Activated CD8-positive, alpha-beta memory T cell treated with anti-CD3 and anti-CD28 coated beads, Interleukin-2, amount 10 ng/mL, durations not matched to agents 7 days and 5 days (primary cell): ENCODE data around the gene NUP50. TPM values are rescaled to one million over a fixed set of nuclear protein-coding genes. Genes with fewer than 3 reads are reported as not detected.
"Not testable (repeated sequence)": the region's sequence is repeated elsewhere in the genome, so short reads cannot be mapped to it uniquely, and the experiment has no call there.

ENCODE experiments used
- ATAC-seq: fragments of 150-1000 bp; cut with Tn5 transposase; one replicate; pipeline ENCODE4 v1.10.0; 2021; ENCODE audit warnings: moderate library complexity
- CTCF ChIA-PET: fragments of 350-600 bp; sonication (Branson Sonifier 250); formaldehyde crosslinking; loops from one replicate; lab custom pipeline; 2021; ENCODE audit warnings: antibody characterized with exemption; lab: Charles Lee
- DNase-seq: peaks from one replicate; pipeline ENCODE4 v3.0.0-alpha.2; 2020
- H3K27ac Mint-ChIP-seq: one replicate; pipeline ENCODE4 v1.8.0; 2021; ENCODE audit warnings: mild to moderate bottlenecking, mixed read lengths
- H3K27me3 Mint-ChIP-seq: one replicate; pipeline ENCODE4 v1.8.0; 2021; ENCODE audit warnings: mixed read lengths
- H3K36me3 Mint-ChIP-seq: one replicate; pipeline ENCODE4 v1.8.0; 2021; ENCODE audit warnings: mild to moderate bottlenecking, mixed read lengths
- H3K4me1 Mint-ChIP-seq: one replicate; pipeline ENCODE4 v1.8.0; 2021; ENCODE audit warnings: mixed read lengths
- H3K4me3 Mint-ChIP-seq: one replicate; pipeline ENCODE4 v1.8.0; 2021; ENCODE audit warnings: mild to moderate bottlenecking, moderate library complexity, mixed read lengths
- H3K9me3 Mint-ChIP-seq: one replicate; pipeline ENCODE4 v1.8.0; 2022; ENCODE audit warnings: low read depth, mixed read lengths
- total RNA-seq, 2 experiments: library from RNA; stranded (reverse); gene quantifications; one replicate each; pipeline ENCODE4 v1.2.3, GENCODE V29; 2021

Gene NUP50
- total RNA-seq, 2 experiments from 2014 or later: 150 to 155 TPM

DNA sequence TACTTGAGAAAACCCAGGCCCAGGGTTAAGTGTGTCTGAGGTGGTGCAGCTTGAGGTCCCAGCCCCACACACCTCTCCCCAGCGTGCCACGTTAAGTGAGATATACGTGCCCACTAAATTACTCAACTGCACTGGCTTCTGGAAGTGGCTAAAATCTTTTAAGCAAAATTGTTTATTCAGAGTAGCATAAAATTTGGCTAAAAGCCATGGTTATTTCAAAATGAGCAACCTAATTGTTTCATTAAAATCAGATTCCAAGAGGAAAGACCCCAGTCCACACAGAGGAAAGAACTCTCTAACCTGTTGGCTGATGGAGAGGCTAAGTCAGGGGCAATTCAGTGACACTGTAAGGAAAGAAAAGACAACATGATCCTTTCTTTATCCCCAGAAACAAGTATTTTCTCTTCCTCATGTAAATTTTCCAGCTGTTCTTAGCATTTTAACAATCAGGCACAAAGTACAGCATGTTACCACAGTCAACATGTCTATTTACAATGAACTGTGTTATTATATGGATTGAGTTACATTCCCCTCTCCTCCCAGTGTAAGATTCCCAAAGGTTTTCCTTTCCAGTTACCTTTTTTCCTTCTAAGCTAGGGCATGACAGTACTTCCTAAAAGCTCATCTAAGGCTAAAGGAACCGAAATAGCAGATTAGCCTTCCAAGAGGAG is 26.6 kb downstream of the NUP50 start:
- H3K9me3 Mint-ChIP-seq: no peaks in the 10 kb centered on the region
- no peak overlapping the region for H3K27ac Mint-ChIP-seq
- CTCF ChIA-PET: no interaction called here
- H3K36me3 Mint-ChIP-seq: peaks cover 18% of the 10 kb centered on the region
- no peaks in the 10 kb centered on the region for H3K27me3 Mint-ChIP-seq
- DNase-seq: no peak
- H3K4me1 Mint-ChIP-seq: peaks cover 12% of the 10 kb centered on the region
- H3K4me3 Mint-ChIP-seq: no peak overlapping the region
- no peak for ATAC-seq

DNA sequence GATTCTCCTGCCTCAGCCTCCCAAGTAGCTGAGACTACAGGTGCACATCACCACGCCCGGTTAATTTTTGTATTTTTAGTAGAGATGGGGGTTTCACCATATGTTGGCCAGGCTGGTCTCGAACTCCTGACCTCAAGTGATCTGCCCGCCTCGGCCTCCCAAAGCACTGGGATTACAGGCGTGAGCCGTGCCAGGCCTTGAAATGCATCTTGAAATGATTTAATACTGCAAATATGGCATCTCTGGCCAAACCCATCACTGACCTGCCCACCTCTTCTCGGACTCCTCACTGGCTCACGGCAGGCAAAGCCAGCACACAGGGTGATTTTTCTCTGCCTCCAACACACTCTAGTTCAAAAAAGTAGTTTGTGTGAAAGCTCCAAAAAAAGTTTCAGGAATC is 28.0 kb downstream of the NUP50 start:
- DNase-seq, H3K4me3 Mint-ChIP-seq, H3K4me1 Mint-ChIP-seq, H3K27me3 Mint-ChIP-seq, H3K27ac Mint-ChIP-seq, H3K9me3 Mint-ChIP-seq, H3K36me3 Mint-ChIP-seq, CTCF ChIA-PET, ATAC-seq: not testable (repeated sequence)

DNA sequence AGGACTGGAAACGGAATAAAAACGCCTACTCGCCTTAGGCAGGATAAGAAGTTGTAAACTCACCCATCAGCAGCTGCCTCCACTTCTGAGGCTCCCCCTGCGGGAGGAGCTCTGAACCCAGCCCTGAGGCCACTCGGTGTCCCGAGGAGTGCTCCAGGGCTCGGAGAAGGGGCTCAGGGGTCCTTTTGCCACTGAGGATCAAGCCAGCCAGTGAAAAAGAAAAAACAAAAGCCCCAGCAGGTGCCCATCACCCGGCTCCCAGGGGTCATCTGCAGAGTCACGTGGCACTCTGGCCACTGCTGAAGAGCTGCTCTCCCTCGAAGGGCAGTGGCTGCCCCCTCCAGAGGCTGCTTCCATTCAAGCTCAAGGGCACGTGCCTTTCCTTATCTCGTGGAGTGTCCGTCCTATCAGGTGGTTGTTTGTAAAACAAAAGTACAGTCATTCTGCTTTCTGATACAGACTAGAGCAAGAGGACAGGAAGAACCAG is 29.0 kb downstream of the NUP50 start:
- ATAC-seq: no peak
- H3K4me1 Mint-ChIP-seq: peaks cover 2% of the 10 kb centered on the region

DNA sequence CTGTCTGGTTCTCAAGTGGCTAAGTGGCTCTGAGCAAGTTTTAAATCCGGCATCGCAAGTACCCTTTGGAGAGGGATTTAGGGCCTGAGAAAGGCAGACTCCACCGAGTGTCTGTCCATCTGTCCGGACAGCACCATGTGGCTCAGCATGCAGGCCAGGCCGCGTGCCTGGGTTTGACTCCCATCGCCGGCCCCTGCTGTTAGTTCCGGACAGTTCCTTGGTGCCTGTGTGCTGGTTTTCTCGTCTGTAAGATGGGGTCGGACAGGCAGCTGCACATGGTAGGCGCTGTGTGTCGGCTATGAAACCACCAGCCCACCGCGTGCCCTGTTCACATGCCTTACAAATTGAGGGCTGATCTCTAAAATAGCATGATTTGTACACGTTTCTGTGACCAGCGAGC is 31.0 kb downstream of the NUP50 start:
- no peaks in the 10 kb centered on the region for H3K4me1 Mint-ChIP-seq
- H3K4me3 Mint-ChIP-seq: no peak overlapping the region
- H3K36me3 Mint-ChIP-seq: peaks cover 1% of the 10 kb centered on the region
- no peaks in the 10 kb centered on the region for H3K9me3 Mint-ChIP-seq
- DNase-seq: no peak
- ATAC-seq: no peak
- CTCF ChIA-PET: interaction anchor here (1.7 kb wide), 1 partner anchor 15 kb away, joined by 3 read pairs; no protein-coding TSS in a partner anchor
- H3K27ac Mint-ChIP-seq: no peak overlapping the region
- no peaks in the 10 kb centered on the region for H3K27me3 Mint-ChIP-seq

More for the DNA sequence above, 29.0 kb downstream of the NUP50 start:
- no peak overlapping the region for H3K27ac Mint-ChIP-seq
- H3K27me3 Mint-ChIP-seq: no peaks in the 10 kb centered on the region
- no peak for DNase-seq
- H3K36me3 Mint-ChIP-seq: peaks cover 2% of the 10 kb centered on the region
- CTCF ChIA-PET: no interaction called here
- H3K9me3 Mint-ChIP-seq: no peaks in the 10 kb centered on the region
- no peak overlapping the region for H3K4me3 Mint-ChIP-seq

DNA sequence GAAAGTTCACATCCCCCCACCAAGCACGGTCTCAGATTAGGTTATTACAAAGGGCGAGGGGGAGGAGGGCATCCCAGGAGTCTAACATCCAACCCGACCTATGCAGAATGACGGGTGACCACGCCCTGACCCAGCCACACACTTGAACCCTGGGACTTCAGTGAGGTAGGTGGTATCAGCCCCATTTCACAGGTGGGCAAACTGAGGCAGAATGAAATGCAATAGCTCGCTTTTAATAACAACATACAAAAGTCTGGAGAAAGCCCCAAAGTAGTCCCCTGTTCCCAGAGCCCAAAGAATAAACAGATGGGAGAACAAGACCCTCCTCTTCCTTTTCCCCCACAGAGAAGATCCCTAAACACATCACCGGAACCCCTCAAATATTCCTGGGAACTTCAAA is 31.9 kb downstream of the NUP50 start:
- H3K27ac Mint-ChIP-seq: no peak overlapping the region
- H3K4me1 Mint-ChIP-seq: no peaks in the 10 kb centered on the region
- no peaks in the 10 kb centered on the region for H3K9me3 Mint-ChIP-seq
- no peaks in the 10 kb centered on the region for H3K27me3 Mint-ChIP-seq
- DNase-seq (no peak), ATAC-seq (no peak)
- peaks cover 2% of the 10 kb centered on the region for H3K36me3 Mint-ChIP-seq
- H3K4me3 Mint-ChIP-seq: no peak overlapping the region
- CTCF ChIA-PET: interaction anchor here (1.7 kb wide), 1 partner anchor 14 kb away, joined by 3 read pairs; no protein-coding TSS in a partner anchor

DNA sequence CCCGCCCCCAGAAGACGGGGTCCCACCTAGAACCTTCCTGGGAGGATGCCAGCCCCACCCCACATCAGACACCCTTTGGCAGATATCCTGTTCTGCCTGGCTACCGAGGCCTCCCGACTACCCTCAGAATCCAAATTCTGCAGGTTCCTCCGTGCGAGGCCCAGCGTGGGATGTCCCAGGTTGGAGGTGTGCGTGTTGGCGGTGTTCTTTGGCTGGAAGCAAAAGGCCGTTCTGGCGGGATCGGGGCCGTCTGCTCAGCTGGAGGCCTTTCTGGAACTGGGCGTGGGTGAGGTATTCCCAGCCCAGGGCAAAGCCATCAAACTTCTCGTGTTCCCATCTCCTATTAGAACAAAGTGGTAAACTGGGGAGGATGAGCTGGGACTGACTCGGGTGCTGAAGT is 32.6 kb downstream of the NUP50 start:
- CTCF ChIA-PET: interaction anchor here (1.7 kb wide), 1 partner anchor 13 kb away, joined by 3 read pairs; no protein-coding TSS in a partner anchor
- no peak overlapping the region for H3K27ac Mint-ChIP-seq
- H3K27me3 Mint-ChIP-seq: no peaks in the 10 kb centered on the region
- DNase-seq (no peak), ATAC-seq (no peak)
- peaks cover 3% of the 10 kb centered on the region for H3K36me3 Mint-ChIP-seq
- no peaks in the 10 kb centered on the region for H3K4me1 Mint-ChIP-seq
- no peak overlapping the region for H3K4me3 Mint-ChIP-seq
- H3K9me3 Mint-ChIP-seq: no peaks in the 10 kb centered on the region

DNA sequence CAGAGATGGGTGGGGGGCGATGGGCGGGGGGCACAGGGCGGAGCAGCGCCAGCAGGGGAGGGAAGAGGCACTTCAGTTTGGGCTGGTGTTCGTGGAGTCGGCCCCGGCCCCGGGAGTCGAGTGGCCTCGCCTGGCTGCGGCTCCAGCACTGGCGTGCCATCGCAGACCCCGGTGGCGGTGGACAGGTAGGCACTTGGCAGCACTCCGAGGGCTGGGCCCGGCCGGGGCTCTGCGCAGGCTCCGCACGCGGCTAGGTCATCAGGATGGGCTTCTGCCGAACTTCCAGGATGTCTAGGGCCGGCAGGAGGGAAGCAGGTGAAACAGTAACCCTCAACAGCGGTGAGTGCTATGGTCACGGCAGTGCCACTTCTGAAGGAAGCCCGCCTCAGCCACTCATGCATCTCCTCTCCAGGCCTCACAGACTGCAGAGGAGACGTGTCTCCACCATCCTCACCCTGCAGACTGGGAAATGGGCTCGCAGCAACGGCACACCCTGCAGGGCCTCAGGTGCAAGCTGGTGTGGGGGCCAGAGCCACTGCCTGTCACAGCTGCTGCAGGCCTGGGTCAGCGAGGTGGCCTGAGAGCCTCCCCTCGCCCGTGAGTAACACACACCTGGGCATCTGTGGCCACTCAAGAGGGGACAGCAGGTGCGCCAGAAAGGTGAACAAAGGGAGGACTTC is 33.3 kb downstream of the NUP50 start:
- H3K9me3 Mint-ChIP-seq: no peaks in the 10 kb centered on the region
- no peak for DNase-seq
- H3K4me1 Mint-ChIP-seq: no peaks in the 10 kb centered on the region
- no peak overlapping the region for H3K27ac Mint-ChIP-seq
- H3K36me3 Mint-ChIP-seq: peaks cover 3% of the 10 kb centered on the region
- ATAC-seq: no peak
- CTCF ChIA-PET: interaction anchor here (1.0 to 1.2 kb wide), 2 partner anchors 11 to 13 kb away, joined by 3 read pairs; no protein-coding TSS in a partner anchor
- no peak overlapping the region for H3K4me3 Mint-ChIP-seq
- no peaks in the 10 kb centered on the region for H3K27me3 Mint-ChIP-seq

DNA sequence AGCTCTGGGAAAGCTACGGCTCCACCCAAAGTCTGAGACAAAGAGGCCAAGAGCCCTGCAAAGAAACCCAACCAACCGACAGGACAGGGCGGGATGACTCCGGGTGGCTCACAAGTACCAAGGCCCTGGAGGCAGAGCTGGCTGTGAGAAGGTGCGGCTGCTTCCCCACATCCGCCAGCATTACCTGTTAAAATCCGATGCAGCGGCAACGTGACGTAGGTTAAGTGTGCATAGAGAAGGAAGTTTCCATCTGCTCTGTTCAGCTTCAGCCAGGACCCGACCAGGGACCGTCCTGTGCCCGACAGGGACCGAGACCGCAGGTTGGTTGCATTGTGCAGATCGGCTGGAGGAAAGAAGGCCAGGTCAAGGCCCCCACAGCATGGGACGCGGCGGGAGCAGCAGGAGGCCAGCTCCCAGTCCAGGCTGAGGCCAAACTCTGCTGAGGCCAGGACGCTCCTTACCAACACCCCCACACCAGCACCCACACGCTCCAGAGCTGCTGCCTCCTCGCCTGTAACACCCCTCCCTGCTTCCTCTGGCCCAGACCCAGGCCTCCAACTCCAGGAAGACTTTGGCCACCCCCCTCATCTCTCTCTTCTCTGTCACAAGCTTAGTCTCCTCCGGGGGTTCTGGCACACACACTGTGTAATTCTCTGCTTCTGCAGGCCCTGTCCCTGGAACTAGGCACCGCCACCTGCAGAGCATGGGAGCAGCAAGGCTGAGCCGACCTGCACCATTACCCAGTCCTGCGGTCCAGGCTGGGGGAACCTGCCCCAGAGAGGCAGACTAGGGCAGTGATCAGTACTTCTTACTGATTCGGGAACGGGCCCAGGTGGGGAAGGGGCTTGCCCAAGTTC is 34.1 kb downstream of the NUP50 start:
- no peak for DNase-seq
- Mint-ChIP-seq H3K4me1 (no peaks in the 10 kb centered on the region), H3K9me3 (no peaks in the 10 kb centered on the region), H3K27ac (no peak overlapping the region), H3K36me3 (peaks cover 3% of the 10 kb centered on the region), H3K4me3 (no peak overlapping the region), H3K27me3 (no peaks in the 10 kb centered on the region)
- ATAC-seq: no peak
- CTCF ChIA-PET: interaction anchor here (1.0 to 1.2 kb wide), 2 partner anchors 11 to 12 kb away, joined by 3 read pairs; no protein-coding TSS in a partner anchor

DNA sequence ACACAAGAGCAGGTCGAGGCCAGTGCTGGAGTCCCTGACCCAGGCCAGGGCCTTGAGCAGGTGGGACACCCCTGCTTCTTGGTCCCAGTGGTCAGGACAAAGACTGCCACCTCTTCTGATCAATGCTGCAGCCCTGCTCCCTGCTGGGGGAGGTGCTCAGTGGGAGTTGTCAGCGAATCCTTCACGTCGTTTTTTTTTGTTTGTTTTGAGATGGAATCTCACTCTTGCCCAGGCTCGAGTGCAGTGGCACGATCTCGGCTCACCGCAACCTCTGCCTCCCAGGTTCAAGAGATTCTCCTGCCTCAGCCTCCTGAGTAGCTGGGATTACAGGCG is 34.7 kb downstream of the NUP50 start:
- Mint-ChIP-seq H3K9me3 (no peaks in the 10 kb centered on the region), H3K4me1 (no peaks in the 10 kb centered on the region), H3K36me3 (peaks cover 3% of the 10 kb centered on the region), H3K4me3 (no peak overlapping the region), H3K27me3 (no peaks in the 10 kb centered on the region), H3K27ac (no peak overlapping the region)
- ATAC-seq (no peak), DNase-seq (no peak)
- CTCF ChIA-PET: interaction anchor here (1.2 kb wide), 1 partner anchor 10 kb away, joined by 3 read pairs; no protein-coding TSS in a partner anchor

DNA sequence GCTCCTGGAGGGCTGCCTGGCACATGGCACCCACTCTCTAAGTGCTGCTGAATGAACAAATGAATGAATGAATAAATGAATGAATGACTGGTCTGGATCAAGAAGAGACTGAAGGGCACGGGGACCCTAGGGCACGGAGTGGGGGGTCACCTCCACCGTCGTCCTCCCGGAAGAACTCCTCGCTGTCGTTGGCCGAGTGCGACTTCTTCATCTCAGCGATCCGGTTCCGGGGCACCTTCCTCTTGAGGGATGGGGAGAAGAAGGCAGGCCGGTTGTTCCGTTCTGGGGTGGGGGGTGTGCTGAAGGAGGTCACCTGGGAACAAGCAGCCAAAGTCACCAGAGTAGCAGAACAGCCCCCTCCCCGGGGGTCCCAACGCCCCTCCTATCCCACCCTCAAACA is 36.0 kb downstream of the NUP50 start:
- Mint-ChIP-seq H3K4me1 (no peaks in the 10 kb centered on the region), H3K27me3 (no peaks in the 10 kb centered on the region), H3K36me3 (peaks cover 3% of the 10 kb centered on the region), H3K9me3 (no peaks in the 10 kb centered on the region), H3K27ac (no peak overlapping the region), H3K4me3 (no peak overlapping the region)
- no peak for ATAC-seq
- CTCF ChIA-PET: no interaction called here
- DNase-seq: no peak

DNA sequence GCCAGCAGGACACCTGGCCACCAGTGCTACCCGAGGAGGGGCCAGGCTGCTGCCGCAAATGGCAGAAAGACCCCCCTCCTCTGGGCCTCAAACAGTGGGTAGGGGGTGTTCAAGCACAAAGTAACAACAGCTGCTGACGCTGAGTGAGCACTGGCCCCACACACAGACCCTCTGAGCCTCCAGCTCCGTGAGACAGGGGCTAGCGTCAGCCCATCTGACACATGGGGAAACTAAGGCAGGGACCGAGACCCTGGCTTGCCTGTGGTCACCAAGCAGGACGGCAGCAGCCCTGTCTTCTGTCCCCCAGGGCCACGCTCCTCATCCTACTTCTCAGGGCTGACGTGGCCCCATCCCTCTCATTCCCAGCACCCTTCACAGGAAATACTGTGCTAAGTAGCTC is 36.5 kb downstream of the NUP50 start:
- H3K4me3 Mint-ChIP-seq: no peak overlapping the region
- H3K27ac Mint-ChIP-seq: no peak overlapping the region
- CTCF ChIA-PET: no interaction called here
- DNase-seq (no peak), ATAC-seq (no peak)
- H3K9me3 Mint-ChIP-seq: no peaks in the 10 kb centered on the region
- H3K27me3 Mint-ChIP-seq: no peaks in the 10 kb centered on the region
- H3K4me1 Mint-ChIP-seq: no peaks in the 10 kb centered on the region
- peaks cover 3% of the 10 kb centered on the region for H3K36me3 Mint-ChIP-seq

DNA sequence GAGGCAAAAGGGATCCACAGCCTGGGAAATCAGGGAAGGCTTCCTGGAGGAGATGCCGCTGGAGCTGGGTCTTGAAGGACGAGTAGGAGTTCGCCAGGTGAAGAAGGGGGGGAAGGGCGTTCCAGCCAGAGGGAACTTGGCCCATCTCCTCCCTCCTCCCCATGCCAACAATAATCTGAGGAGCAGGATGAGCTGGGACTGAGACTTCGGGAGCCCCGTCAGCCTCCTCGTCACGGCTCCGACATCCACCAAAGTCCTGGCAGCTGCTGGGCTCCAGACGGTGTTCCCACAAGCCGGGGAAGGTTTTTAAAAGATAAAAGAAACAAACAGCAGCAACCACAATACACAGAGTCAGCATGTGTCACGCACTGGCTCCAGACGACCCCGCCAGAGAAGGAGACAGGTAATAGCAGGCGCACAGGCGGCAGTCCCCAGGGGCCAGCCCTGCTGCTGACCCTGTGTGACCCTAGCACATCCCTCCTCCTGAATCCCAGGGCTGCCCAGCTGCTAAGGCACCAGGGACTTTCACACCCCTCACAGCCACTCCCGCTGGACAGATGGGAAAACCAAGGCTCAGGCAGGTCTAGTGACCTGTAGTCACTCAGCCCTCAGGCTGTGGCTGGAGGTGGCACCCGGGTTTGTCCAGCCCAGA is 37.3 kb downstream of the NUP50 start:
- no peak overlapping the region for H3K4me3 Mint-ChIP-seq
- peaks cover 3% of the 10 kb centered on the region for H3K36me3 Mint-ChIP-seq
- DNase-seq: no peak
- H3K27ac Mint-ChIP-seq: no peak overlapping the region
- H3K4me1 Mint-ChIP-seq: no peaks in the 10 kb centered on the region
- ATAC-seq: no peak
- no peaks in the 10 kb centered on the region for H3K9me3 Mint-ChIP-seq
- CTCF ChIA-PET: no interaction called here
- no peaks in the 10 kb centered on the region for H3K27me3 Mint-ChIP-seq
